Measurements from ENCODE around the gene ARHGAP9. TPM values are rescaled to one million over a fixed set of nuclear protein-coding genes. Genes with fewer than 3 reads are reported as not detected.

Gene ARHGAP9
- total and polyA plus RNA-seq, 2 of the 8 experiments (the other 6 are each of a cell fraction or from before 2014, with no cell fraction given) = 3.2 to 6.0 TPM

DNA sequence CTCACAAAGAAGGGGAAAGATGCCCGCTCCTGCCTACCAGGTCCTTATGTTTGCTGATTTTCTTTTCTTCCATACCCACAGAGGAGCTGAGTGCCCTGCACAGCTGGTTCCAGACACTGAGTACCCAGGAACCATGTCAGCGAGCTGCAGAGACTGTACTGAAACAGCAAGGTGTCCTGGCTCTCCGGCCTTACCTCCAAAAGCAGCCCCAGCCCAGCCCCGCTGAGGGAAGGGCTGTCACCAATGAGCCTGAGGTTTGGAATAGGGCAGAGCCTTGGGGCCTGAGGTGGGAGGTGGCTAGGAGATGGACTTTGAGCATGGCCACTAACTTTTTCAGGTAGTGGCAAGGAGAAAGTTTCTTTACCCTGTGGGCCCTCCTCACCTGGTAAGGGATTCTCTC is 10.5 kb upstream of the ARHGAP9 start (continued):
- TF ChIP-seq CTBP2 (IDR thresholded peaks at IDR 0.05; ENCODE audit: borderline replicate concordance, insufficient read depth, insufficient read length, low read length) = no peak
- TF ChIP-seq CBX8 (IDR thresholded peaks at IDR 0.05; ENCODE audit: borderline replicate concordance, low read depth, low read length) = no peak
- TF ChIP-seq, protein P1, sequence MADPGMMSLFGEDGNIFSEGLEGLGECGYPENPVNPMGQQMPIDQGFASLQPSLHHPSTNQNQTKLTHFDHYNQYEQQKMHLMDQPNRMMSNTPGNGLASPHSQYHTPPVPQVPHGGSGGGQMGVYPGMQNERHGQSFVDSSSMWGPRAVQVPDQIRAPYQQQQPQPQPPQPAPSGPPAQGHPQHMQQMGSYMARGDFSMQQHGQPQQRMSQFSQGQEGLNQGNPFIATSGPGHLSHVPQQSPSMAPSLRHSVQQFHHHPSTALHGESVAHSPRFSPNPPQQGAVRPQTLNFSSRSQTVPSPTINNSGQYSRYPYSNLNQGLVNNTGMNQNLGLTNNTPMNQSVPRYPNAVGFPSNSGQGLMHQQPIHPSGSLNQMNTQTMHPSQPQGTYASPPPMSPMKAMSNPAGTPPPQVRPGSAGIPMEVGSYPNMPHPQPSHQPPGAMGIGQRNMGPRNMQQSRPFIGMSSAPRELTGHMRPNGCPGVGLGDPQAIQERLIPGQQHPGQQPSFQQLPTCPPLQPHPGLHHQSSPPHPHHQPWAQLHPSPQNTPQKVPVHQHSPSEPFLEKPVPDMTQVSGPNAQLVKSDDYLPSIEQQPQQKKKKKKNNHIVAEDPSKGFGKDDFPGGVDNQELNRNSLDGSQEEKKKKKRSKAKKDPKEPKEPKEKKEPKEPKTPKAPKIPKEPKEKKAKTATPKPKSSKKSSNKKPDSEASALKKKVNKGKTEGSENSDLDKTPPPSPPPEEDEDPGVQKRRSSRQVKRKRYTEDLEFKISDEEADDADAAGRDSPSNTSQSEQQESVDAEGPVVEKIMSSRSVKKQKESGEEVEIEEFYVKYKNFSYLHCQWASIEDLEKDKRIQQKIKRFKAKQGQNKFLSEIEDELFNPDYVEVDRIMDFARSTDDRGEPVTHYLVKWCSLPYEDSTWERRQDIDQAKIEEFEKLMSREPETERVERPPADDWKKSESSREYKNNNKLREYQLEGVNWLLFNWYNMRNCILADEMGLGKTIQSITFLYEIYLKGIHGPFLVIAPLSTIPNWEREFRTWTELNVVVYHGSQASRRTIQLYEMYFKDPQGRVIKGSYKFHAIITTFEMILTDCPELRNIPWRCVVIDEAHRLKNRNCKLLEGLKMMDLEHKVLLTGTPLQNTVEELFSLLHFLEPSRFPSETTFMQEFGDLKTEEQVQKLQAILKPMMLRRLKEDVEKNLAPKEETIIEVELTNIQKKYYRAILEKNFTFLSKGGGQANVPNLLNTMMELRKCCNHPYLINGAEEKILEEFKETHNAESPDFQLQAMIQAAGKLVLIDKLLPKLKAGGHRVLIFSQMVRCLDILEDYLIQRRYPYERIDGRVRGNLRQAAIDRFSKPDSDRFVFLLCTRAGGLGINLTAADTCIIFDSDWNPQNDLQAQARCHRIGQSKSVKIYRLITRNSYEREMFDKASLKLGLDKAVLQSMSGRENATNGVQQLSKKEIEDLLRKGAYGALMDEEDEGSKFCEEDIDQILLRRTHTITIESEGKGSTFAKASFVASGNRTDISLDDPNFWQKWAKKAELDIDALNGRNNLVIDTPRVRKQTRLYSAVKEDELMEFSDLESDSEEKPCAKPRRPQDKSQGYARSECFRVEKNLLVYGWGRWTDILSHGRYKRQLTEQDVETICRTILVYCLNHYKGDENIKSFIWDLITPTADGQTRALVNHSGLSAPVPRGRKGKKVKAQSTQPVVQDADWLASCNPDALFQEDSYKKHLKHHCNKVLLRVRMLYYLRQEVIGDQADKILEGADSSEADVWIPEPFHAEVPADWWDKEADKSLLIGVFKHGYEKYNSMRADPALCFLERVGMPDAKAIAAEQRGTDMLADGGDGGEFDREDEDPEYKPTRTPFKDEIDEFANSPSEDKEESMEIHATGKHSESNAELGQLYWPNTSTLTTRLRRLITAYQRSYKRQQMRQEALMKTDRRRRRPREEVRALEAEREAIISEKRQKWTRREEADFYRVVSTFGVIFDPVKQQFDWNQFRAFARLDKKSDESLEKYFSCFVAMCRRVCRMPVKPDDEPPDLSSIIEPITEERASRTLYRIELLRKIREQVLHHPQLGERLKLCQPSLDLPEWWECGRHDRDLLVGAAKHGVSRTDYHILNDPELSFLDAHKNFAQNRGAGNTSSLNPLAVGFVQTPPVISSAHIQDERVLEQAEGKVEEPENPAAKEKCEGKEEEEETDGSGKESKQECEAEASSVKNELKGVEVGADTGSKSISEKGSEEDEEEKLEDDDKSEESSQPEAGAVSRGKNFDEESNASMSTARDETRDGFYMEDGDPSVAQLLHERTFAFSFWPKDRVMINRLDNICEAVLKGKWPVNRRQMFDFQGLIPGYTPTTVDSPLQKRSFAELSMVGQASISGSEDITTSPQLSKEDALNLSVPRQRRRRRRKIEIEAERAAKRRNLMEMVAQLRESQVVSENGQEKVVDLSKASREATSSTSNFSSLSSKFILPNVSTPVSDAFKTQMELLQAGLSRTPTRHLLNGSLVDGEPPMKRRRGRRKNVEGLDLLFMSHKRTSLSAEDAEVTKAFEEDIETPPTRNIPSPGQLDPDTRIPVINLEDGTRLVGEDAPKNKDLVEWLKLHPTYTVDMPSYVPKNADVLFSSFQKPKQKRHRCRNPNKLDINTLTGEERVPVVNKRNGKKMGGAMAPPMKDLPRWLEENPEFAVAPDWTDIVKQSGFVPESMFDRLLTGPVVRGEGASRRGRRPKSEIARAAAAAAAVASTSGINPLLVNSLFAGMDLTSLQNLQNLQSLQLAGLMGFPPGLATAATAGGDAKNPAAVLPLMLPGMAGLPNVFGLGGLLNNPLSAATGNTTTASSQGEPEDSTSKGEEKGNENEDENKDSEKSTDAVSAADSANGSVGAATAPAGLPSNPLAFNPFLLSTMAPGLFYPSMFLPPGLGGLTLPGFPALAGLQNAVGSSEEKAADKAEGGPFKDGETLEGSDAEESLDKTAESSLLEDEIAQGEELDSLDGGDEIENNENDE (IDR thresholded peaks at IDR 0.05; ENCODE audit: insufficient replicate concordance, low read length) = no peak
- no peak for TF ChIP-seq RBBP5 (IDR thresholded peaks at IDR 0.05; ENCODE audit: borderline replicate concordance, low read depth, low read length)
- no peak for TF ChIP-seq RXRA (IDR thresholded peaks at IDR 0.05; ENCODE audit: insufficient read depth, low read depth, low read length)
- no peak for TF ChIP-seq RNF2 (IDR thresholded peaks at IDR 0.05; ENCODE audit: borderline replicate concordance, low read depth, low read length, missing control alignments, poor library complexity, severe bottlenecking)
- TF ChIP-seq KDM4A (IDR thresholded peaks at IDR 0.05; ENCODE audit: low read depth, low read length, severe bottlenecking) = no peak

Data from H1 (cell line).